GM19035 (cell line): ENCODE data around the gene DOCK10.
"Not testable (repeated sequence)": the region's sequence is repeated elsewhere in the genome, so short reads cannot be mapped to it uniquely, and the experiment has no call there.

ENCODE experiments used
- ATAC-seq: cut with Tn5 transposase; IDR thresholded peaks from one replicate; pipeline ENCODE4 v1.9.1; 2021; ENCODE audit not compliant: unreplicated experiment

The DOCK10 gene

GRCh38 chr2:224925061-224925809, 117.0 kb downstream of the DOCK10 start:
- peak; percentile 30 for ATAC-seq

GRCh38 chr2:224924631-224925030, 117.6 kb downstream of the DOCK10 start:
- no peak for ATAC-seq

DNA sequence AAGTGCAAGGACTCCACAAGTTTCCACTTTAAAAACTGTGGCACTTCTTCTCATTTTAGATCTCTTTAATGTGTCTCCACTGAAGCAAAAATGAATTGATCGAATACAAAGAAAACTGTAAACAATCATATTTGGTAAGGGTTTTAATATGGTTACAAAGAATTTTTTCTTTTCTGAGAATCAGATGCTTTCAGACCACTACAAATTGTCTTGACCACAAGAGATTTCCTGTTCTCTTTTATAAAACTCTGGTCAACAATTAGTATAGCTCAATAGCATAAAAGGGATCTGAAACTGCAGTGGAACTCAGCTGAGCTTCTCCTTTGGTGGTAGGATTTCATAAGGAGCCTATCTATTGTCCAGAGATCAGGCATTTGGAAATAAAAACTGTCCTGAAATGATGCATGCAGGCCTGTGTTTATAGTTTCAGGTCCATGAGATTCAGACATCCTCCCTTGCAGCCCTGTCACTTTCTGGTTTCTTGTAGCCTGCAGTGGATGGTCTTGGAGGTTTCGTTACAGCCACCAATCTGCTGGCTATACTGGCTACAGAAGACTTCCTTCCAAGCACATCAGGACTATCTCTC, 120.0 kb downstream of the DOCK10 start:
- peak; percentile 68 for ATAC-seq

GRCh38 chr2:224919472-224920110, 122.7 kb downstream of the DOCK10 start:
- ATAC-seq, result no peak

- ATAC-seq, result no peak
Observed at GRCh38 chr2:224918626-224919471, 123.4 kb downstream of the DOCK10 start.

DNA sequence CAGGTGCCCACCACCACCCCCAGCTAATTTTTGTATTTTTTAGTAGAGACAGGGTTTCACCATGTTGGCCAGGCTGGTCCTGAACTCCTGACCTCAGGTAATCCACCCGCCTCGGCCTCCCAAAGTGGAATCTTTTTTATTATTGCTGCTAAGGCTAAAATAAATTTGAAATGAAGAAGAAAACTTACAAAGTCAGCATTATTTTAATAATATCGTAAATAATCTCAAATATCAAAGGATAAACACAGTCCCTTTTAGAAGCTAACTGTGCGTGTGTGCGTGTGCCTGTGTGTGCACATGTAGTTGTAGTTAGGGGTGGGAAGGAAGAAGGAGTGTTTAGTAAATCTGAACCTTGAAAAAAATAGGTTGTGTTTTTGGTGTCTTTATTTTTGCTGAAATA, 125.0 kb downstream of the DOCK10 start:
- not testable (repeated sequence) for ATAC-seq

DNA sequence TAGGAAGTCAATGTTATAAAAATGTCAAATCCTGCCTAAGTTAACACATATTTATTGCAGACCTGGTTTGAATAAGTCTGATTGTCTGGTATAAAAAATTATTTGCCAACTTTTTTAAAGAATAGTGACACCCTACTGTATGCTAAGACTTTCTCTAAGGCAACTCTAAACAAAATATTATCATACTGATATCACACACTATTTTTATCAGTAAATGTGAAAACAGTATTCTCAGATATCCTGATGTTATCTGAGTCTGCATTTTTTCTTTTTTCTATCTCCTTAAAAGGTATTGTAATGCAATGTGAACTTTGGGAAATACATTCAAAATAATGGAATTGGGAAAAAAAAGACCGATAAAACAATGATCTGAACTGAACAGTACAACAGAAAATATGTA, 127.1 kb downstream of the DOCK10 start:
- ATAC-seq, result no peak

GRCh38 chr2:224910574-224910925, 131.7 kb downstream of the DOCK10 start:
- ATAC-seq, result no peak

GRCh38 chr2:224909885-224910573, 132.2 kb downstream of the DOCK10 start:
- peak; percentile 51 for ATAC-seq

- no peak for ATAC-seq
Observed at GRCh38 chr2:224908818-224909217, 133.4 kb downstream of the DOCK10 start.

DNA sequence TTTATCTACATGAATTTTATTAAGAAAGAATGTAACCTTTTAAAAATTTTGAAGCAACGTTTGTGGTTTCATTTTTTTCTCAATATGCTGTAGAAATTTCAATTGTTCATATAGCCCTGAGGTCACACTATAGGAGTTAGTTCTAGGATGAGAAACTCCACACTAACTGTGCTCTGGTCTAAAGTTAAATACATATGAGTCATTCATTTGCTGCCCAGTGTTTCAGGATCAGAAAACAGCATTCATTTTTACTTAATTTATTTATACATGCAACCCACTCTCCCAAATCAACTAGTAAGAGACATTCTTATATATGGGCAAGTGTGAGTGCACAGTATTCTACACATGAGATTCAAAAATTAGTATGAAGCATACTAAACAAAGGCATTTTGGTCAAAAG, 137.9 kb downstream of the DOCK10 start:
- no peak for ATAC-seq

DNA sequence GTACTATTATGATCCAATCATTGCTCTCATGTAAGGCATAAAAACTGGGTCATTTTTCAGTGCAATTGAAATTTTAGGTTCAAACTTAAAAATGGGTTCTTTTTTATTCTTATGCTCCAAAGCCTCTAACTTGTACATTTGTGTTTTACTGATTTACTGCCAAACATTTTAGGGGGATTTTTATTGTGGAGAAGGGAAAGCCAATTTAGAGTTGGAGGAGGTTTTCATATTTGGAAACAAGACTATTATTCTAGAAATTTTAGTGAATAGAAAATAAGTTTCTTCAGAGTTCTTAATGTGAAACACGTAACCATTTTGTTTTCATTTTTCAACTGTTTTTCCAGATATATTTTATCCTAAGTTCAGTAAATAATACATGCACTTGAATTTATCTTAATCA, 138.6 kb downstream of the DOCK10 start:
- ATAC-seq, result no peak

GRCh38 chr2:224901121-224901676, 141.1 kb downstream of the DOCK10 start:
- no peak for ATAC-seq

GRCh38 chr2:224895377-224895776, 146.9 kb downstream of the DOCK10 start:
- ATAC-seq, result no peak

- peak; percentile 87 for ATAC-seq
Observed at GRCh38 chr2:224894356-224894755, 147.9 kb downstream of the DOCK10 start.

- ATAC-seq, result peak; percentile 36
Observed at GRCh38 chr2:224893848-224894247, 148.4 kb downstream of the DOCK10 start.

- no peak for ATAC-seq
Observed at GRCh38 chr2:224892574-224893204, 149.6 kb downstream of the DOCK10 start.

- no peak for ATAC-seq
Observed at GRCh38 chr2:224890372-224890771, 151.9 kb downstream of the DOCK10 start.

GRCh38 chr2:224887141-224887540, 155.1 kb downstream of the DOCK10 start:
- ATAC-seq, result peak; percentile 36
